Spleen (tissue), 11 donors: ENCODE data around the gene ITGB6. TPM values are rescaled to one million over a fixed set of nuclear protein-coding genes. Genes with fewer than 3 reads are reported as not detected.
A peak's percentile ranks its signal among the peaks of the same experiment; 100 is the strongest.
"Not testable (repeated sequence)": the region's sequence is repeated elsewhere in the genome, so short reads cannot be mapped to it uniquely, and the experiment has no call there.

ENCODE experiments used
- DNase-seq: peaks from one replicate; pipeline ENCODE4 v3.0.0-alpha.2; 2020
- H3K27ac ChIP-seq, 8 donors: fragments of 200-600 bp; sonication (generic) in 7 of 8; 1 replicate in 4 of 8; 2 replicates in 4 of 8; pipeline versions ENCODE4 v1.5.0 to v1.8.0; 2016 to 2021; ENCODE audit warnings: inconsistent platforms in 4 of 8, mild to moderate bottlenecking in 4 of 8, moderate library complexity in 1 of 8
- H3K27me3 ChIP-seq, 7 donors: fragments of 200-600 bp; sonication (generic) in 6 of 7; replicated peaks in 1 of 7; 1 replicate in 4 of 7; 2 replicates in 3 of 7; pipeline versions ENCODE4 v1.5.0 to v1.8.0; 2016 to 2021; ENCODE audit warnings: inconsistent platforms in 3 of 7, mild to moderate bottlenecking in 1 of 7
- H3K36me3 ChIP-seq, 6 donors: fragments of 200-600 bp; sonication (generic) in 5 of 6; 1 replicate in 4 of 6; 2 replicates in 2 of 6; pipeline versions ENCODE4 v1.5.0 to v1.8.0; 2016 to 2021; ENCODE audit warnings: inconsistent platforms in 2 of 6
- H3K4me1 ChIP-seq, 6 donors: fragments of 200-600 bp; sonication (generic) in 5 of 6; 1 replicate in 3 of 6; 2 replicates in 3 of 6; pipeline versions ENCODE4 v1.5.0 to v1.8.0; 2016 to 2021; ENCODE audit warnings: inconsistent platforms in 3 of 6
- H3K4me3 ChIP-seq, 8 donors: fragments of 200-600 bp; sonication (generic) in 7 of 8; 1 replicate in 4 of 8; 2 replicates in 4 of 8; pipeline versions ENCODE4 v1.5.0 to v1.8.0; 2016 to 2021; ENCODE audit warnings: inconsistent platforms in 4 of 8, mild to moderate bottlenecking in 4 of 8, moderate library complexity in 2 of 8
- H3K9me3 ChIP-seq, 8 donors: fragments of 200-600 bp; sonication (generic) in 7 of 8; 1 replicate in 4 of 8; 2 replicates in 4 of 8; pipeline versions ENCODE4 v1.5.0 to v1.8.0; 2016 to 2021; ENCODE audit warnings: inconsistent platforms in 4 of 8
- CTCF ChIP-seq, 11 experiments: fragments of 200-600 bp in 7 of 11; fragments of 450-650 bp in 4 of 11; sonication (generic) in 4 of 11; IDR thresholded peaks in 8 of 11; conservative IDR thresholded peaks in 3 of 11; 1 replicate in 7 of 11; 2 replicates in 4 of 11; pipeline versions ENCODE4 v1.4.0 to v1.8.0; 2016 to 2021; ENCODE audit warnings: antibody characterized with exemption in 11 of 11, inconsistent platforms in 4 of 11, mild to moderate bottlenecking in 1 of 11
- POLR2A ChIP-seq, 3 donors: fragments of 450-650 bp; IDR thresholded peaks; one replicate each; pipeline ENCODE4 v1.5.1; 2017; ENCODE audit warnings: antibody characterized with exemption in 3 of 3, mild to moderate bottlenecking in 1 of 3
- POLR2AphosphoS5 ChIP-seq, 3 donors: sonication (generic); formaldehyde crosslinking; IDR thresholded peaks; one replicate each; pipeline ENCODE4 v1.5.1; 2017; ENCODE audit warnings: antibody characterized with exemption in 3 of 3
- WGBS, 5 donors: extraction: QIAGEN DNeasy Blood & Tissue Kit in 3 of 5; methylation state at CpG; one replicate each; pipeline versions ENCODE4 v1.1.5 to v1.1.7; 2013 to 2018; 5-methylcytosine and 5-hydroxymethylcytosine counted together
- intact Hi-C: fragments of 100-400 bp; cut with DNase I; formaldehyde crosslinking; loops from one replicate; pipeline ENCODE4 v1.15.0; 2023; ENCODE audit warnings: low total_unique reads
- polyA plus RNA-seq, 3 donors: library from polyadenylated mRNA; stranded (reverse); fragments of 200-250 nt; gene quantifications; one replicate each; pipeline ENCODE4 v1.2.1, GENCODE V29; 2013
- total RNA-seq, 7 donors: library from RNA; depleted of rRNA in 3 of 7; stranded (reverse); fragments of >200 nt in 3 of 7; fragmentation: NEBNext Ultra II Directional in 4 of 7; extraction: Animal tissue kit (Norgen Biotek cat#: 25700) in 4 of 7; gene quantifications; one replicate each; pipeline versions ENCODE4 v1.1.0 to v1.2.1, GENCODE V29; 2016 to 2021
- donor health status: healthy with polysubstance abuse.
- donor health status: DM: no; HTN: no; CAD: no; lungs with moderate emphysema.
- donor health status: DM: no; HTN: no; CAD: no.
- donor health status: Bipolar disorder and iron deficiency.
- donor health status: healthy.
- donor health status: DM: no; HTN: no; CAD: no.
- donor health status: DM: yes; HTN: yes; CAD: no.

The ITGB6 gene
- total and polyA plus RNA-seq, 10 donors: 0.02 TPM; not detected in 9

- Histone ChIP-seq H3K4me3 (no peak overlapping the region), H3K9me3 (no peaks in the 10 kb centered on the region), H3K27me3 (no peaks in the 10 kb centered on the region), H3K27ac (no peak overlapping the region), H3K4me1 (no peaks in the 10 kb centered on the region), H3K36me3 (no peaks in the 10 kb centered on the region)
- TF ChIP-seq CTCF (IDR thresholded peaks at IDR 0.05 in 8 of 11, conservative IDR thresholded peaks at IDR 0.05 in 3 of 11): no peak
- TF ChIP-seq POLR2AphosphoS5 (IDR thresholded peaks at IDR 0.05): no peak
- WGBS, 5 donors: 69 to 82% (median 73%) methylated on average over 2 of the region's 2 CpGs
- no peak for DNase-seq
- intact Hi-C loops: no loop called here
These were observed 2.5 kb downstream of the ITGB6 start for GRCh38 chr2:160197587-160197986.

GRCh38 chr2:160194946-160195345 lies 5.1 kb downstream of the ITGB6 start:
- Histone ChIP-seq H3K4me1 (no peaks in the 10 kb centered on the region), H3K9me3 (no peaks in the 10 kb centered on the region), H3K4me3 (no peak overlapping the region), H3K27ac (no peak overlapping the region), H3K36me3 (no peaks in the 10 kb centered on the region), H3K27me3 (no peaks in the 10 kb centered on the region)
- no peak for DNase-seq
- 70 to 77% (median 75%) methylated on average over 5 of the region's 5 CpGs for WGBS, 5 donors
- no peak for TF ChIP-seq POLR2A (IDR thresholded peaks at IDR 0.05)
- no peak for TF ChIP-seq CTCF (IDR thresholded peaks at IDR 0.05 in 8 of 11, conservative IDR thresholded peaks at IDR 0.05 in 3 of 11)
- no peak for TF ChIP-seq POLR2AphosphoS5 (IDR thresholded peaks at IDR 0.05)
- intact Hi-C loops: no loop called here

- WGBS, 5 donors: 82 to 95% (median 86%) methylated on average over 2 of the region's 2 CpGs
- Histone ChIP-seq H3K27ac (no peak overlapping the region), H3K4me3 (no peak overlapping the region), H3K27me3 (no peaks in the 10 kb centered on the region), H3K4me1 (no peaks in the 10 kb centered on the region), H3K36me3 (no peaks in the 10 kb centered on the region), H3K9me3 (no peaks in the 10 kb centered on the region)
- DNase-seq: no peak
- TF ChIP-seq POLR2AphosphoS5 (IDR thresholded peaks at IDR 0.05): no peak
- no peak for TF ChIP-seq CTCF (IDR thresholded peaks at IDR 0.05 in 8 of 11, conservative IDR thresholded peaks at IDR 0.05 in 3 of 11)
- TF ChIP-seq POLR2A (IDR thresholded peaks at IDR 0.05): no peak
- intact Hi-C loops: no loop called here
These were observed 5.7 kb downstream of the ITGB6 start for GRCh38 chr2:160194351-160194750.

- H3K9me3 ChIP-seq, H3K27me3 ChIP-seq, intact Hi-C loops, H3K36me3 ChIP-seq, DNase-seq: not testable (repeated sequence)
- WGBS, 5 donors: 23 to 50% (median 42%) methylated on average over 8 to 11 of the region's 11 CpGs
- Histone ChIP-seq H3K4me3 (peak overlapping the region in 2 of 8 donors; percentile 7 to 12), H3K4me1 (peaks cover 0 to 11% (median 0%) of the 10 kb centered on the region in 6 donors), H3K27ac (peak overlapping the region in 2 of 8 donors; percentile 47 to 74)
These were observed 18.8 kb downstream of the ITGB6 start for GRCh38 chr2:160181146-160181836.

GRCh38 chr2:160180690-160181089 lies 19.4 kb downstream of the ITGB6 start:
- Histone ChIP-seq H3K4me1 (peaks cover 0 to 11% (median 0%) of the 10 kb centered on the region in 6 donors), H3K27ac (peak overlapping the region in 2 of 8 donors; percentile 47 to 74), H3K4me3 (peak overlapping the region in 1 of 8 donors; percentile 7)
- H3K27me3 ChIP-seq, intact Hi-C loops, H3K36me3 ChIP-seq, H3K9me3 ChIP-seq, DNase-seq: not testable (repeated sequence)
- WGBS, 5 donors: 82 to 96% (median 93%) methylated on average over 7 of the region's 7 CpGs
